HG02852 (cell line): ENCODE measurements around the gene FHL1.

Experiments used
- ATAC-seq: cut with Tn5 transposase; IDR thresholded peaks from one replicate; pipeline ENCODE4 v1.9.1; 2021; ENCODE audit warnings: mild to moderate bottlenecking, moderate library complexity; ENCODE audit not compliant: unreplicated experiment

The FHL1 gene

DNA sequence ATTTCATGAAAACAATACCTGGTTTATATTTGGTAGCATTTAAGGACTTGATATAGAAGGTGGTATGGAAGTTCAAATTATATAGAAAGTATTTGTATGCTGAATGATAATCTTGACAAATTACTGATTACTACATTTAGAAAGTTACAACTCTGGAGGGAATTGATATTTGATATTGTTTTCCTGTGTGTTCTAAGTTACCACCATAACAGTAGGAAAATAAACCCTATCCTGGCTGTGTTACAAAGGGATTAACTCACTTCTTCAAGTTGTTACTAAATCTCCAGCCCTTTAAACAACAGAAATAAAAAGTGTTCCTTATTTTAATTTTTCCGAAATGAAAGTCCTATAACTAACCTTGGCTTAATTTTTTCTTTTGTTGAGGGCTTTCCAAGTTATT, 36.6 kb downstream of the FHL1 start:
- ATAC-seq, result no peak

DNA sequence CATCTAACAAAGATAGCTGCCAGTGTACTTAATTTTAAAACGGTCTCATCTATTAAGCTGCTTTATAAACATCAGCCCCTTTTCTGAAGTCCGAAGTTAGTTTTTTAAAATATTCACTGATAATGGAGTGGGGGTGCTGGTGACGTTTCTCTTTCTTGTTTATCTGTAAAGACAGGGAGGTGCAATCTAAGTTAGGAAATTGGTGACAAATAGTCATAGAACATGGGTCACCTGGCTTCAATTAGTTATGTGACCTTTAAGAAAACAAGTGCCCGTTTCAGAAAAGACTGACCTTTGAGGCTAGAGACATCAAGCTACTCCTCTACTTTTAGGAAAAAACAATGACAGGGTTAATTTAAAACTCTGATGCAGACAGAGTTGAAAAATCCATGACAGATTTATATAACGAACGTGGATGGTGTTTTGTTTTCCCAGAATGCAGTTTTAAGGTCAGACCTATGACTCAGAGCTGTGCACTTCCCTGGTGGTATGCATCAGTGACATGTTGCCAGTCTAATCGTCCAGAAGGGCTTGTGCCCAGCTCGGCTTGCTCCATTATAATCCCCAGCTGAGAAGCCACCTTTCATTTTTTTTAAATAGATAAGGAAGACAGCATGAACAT, 38.2 kb downstream of the FHL1 start:
- ATAC-seq, result no peak

- ATAC-seq, result no peak
Measured at GRCh38 chrX:136186023-136186413, 38.7 kb downstream of the FHL1 start.

DNA sequence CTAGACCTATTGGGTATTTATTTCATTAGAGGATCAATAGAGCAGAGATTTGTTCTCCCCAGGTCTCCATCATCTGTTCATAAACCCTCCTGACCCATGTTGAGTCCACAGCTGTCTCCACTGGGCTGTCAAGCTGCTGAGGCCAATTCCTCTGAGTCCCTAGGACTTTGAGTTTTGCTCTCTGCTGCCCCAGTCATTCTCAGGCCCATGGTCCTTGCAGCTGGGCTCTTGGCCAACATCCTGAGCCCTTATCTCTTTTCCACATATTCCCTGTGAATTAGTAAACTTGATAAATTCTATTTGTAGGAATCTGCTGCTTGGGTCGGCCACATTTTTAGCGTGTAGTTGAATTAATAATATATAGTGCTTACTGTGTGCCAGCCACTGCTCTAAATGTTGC, 41.9 kb downstream of the FHL1 start:
- no peak for ATAC-seq

- no peak for ATAC-seq
Measured at GRCh38 chrX:136190038-136190713, 42.8 kb downstream of the FHL1 start.

GRCh38 chrX:136191171-136191570, 43.8 kb downstream of the FHL1 start:
- ATAC-seq, result no peak

- ATAC-seq, result no peak
Measured at GRCh38 chrX:136192135-136192534, 44.8 kb downstream of the FHL1 start.

DNA sequence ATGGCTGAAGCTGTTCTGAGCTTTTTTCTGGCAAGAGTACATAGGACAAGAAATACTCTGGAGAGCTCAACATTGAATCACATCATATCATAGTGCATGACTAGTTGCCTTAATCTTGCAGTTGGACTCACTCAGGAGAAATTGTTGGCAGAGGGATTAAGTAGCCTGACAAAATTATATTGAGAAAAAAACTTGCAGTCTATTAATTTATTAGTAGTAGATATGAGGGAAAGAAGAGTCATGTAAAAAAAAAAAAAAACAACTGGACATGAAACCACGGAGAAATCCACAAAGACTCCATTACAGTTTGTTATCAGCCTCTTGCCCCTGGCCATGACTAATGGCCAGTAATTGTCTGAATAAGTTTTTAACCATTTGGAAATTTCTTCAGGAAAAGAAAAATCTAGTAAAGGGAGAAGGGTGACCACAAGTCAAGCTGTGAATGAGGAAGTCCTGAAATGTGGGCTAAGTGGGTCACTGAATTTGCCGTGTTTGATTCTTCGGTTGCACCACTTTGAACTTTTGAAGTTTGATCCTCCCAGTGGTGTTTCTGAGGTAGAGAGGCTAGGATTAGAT, 45.6 kb downstream of the FHL1 start:
- no peak for ATAC-seq

DNA sequence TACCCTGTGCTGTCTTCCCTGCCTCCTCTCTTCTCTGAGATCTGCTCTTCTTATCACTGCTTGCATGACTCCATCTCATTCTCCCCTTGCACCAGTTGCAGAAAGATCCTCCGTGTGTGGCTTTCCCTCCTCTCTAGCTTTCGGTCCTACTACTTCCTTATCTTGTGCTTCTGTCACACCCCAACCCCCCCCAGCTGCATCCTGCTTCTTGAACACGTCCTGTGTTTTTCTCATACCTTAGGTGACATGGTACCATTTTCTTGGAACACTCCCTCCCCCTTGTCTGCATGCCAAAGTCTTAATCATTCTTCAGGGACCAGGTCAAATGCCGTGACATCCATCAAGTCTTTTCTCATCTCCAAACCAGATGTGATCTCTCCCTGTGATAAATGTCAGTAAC, 46.4 kb downstream of the FHL1 start:
- ATAC-seq, result no peak

DNA sequence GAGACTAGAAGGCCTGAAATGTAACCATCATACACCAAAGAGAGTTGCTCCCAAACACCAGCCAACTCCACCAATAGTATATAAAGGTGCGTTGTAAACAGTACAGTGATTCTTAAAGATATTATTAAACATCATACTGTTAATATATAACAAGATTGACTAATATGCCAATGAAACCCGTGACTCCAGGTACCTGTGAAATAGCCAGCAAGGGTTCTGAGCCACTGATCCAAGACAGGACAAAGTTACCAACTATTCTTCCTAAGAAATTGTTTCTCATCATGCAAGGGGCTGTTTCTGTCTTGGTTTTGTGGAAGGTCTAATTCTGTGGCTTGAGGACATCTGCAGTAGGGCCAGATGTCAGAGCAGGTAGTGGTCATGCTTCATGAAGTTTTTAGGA, 47.2 kb downstream of the FHL1 start:
- no peak for ATAC-seq

- ATAC-seq, result no peak
Measured at GRCh38 chrX:136195247-136195646, 47.9 kb downstream of the FHL1 start.

DNA sequence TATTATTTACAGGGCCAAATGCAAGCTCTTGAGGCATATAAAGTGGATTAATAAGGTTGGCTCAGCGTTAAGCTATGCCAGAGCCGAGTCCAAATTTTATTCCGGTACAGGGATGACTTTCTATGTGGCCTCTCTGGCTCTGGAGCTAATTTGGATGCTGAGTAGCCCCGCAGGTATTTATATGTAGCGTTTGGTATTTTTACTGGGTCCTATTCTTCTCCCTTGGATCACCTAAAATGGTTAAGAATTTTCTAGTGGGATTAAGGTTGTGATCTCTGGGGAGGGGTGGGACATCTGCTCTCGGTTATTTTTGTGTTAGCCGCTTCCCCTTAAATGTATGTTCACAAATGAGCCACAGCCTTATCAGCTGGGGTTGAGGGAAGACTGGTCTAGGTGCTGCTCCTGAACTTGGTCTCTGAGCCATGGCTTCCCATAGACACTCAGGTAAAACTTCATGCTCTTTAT, 49.4 kb downstream of the FHL1 start:
- ATAC-seq, result no peak

DNA sequence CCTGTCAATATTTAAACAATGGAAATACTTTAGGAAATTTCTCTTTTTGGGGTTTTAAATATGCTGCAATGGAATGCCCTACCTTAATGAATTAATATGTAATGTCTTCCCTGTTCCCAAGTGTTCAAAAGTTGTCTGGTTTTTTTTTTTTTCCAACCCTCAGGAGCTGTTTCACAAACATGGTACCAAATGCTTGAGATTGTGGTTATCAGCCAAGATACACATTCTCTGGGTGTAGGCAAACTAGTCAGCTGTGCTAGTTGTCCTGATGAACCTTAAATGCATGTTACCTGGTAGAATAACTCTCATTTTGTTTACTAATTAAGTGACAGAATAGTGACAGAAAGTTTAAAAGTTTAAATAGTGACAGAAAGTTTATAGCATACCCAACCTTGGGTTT, 50.7 kb downstream of the FHL1 start:
- no peak for ATAC-seq

GRCh38 chrX:136198678-136199243, 51.4 kb downstream of the FHL1 start:
- no peak for ATAC-seq

- ATAC-seq, result no peak
Measured at GRCh38 chrX:136199365-136199764, 52.0 kb downstream of the FHL1 start.

DNA sequence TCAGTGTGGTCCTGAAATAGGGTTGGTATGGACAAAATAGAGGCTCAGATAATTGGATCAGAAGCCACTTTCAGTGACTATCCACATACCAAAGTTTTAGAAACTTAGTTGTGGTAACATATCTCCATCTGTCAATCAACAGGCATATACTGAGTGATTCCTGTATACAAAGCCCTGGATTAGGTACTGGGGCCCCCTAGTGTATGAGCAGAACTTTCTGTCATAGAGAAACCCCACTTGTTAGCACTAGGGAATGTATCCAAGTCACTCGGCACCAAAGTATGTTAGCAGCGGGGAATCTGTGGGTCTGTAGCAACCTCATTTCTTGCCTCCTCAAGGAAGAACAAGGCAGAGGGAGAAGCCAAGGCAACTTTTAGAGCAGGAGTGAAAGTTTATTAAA, 53.1 kb downstream of the FHL1 start:
- no peak for ATAC-seq

GRCh38 chrX:136201601-136202000, 54.3 kb downstream of the FHL1 start:
- no peak for ATAC-seq

DNA sequence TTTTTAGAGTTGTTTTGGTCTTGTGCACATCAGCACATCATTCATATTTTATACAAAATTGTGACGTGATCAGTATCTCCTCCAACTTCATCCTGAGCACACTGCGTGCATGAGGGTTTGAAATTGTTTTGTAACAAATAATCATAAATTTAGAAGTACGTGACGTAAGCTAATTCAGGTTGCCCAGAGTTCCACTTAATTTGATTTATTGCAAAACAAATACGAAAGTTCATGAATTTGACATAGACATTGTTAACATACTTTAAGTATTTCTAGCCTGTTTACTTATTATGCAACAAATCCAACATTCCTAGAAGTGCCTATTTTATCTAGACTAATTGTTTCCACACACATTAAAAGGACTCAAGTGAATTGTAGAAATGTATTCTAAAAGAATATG, 55.6 kb downstream of the FHL1 start:
- no peak for ATAC-seq

DNA sequence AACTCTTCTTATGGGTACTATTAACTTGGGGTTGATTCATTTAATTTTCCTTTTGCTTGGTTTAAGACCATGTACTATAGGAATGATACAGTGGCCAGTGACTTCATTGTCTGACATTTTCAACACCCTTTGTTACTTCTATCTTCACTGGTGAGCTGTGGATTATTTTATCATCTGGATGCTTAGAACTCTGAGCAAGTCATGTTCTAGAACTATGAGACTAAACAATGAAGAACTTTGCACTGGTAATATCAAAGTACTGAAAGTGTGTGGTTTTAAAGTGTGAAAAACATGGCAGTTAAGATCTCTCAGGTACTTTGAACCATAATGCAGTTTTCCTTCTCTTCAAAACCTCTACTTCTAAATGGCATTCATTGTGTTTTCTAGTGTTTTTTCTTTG, 56.1 kb downstream of the FHL1 start:
- ATAC-seq, result no peak

DNA sequence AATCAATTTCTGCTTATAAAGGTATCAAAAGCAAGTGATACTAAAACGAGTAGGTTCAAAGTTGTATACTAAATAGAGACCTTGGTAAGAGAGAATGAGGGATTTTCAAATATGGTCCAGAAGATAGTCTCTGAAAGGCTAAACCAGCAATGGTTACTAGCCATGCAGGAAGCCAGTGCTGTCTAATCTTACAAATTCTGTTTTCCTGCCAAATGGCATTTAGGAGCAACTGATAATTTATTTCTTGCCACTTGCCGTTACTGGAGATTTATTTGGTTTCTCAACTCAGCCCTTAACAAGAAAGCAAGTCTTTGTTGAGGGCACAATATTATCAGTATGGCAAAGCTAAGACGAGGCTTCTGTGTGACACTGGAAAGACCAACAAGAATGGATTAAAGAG, 56.6 kb downstream of the FHL1 start:
- ATAC-seq, result no peak

DNA sequence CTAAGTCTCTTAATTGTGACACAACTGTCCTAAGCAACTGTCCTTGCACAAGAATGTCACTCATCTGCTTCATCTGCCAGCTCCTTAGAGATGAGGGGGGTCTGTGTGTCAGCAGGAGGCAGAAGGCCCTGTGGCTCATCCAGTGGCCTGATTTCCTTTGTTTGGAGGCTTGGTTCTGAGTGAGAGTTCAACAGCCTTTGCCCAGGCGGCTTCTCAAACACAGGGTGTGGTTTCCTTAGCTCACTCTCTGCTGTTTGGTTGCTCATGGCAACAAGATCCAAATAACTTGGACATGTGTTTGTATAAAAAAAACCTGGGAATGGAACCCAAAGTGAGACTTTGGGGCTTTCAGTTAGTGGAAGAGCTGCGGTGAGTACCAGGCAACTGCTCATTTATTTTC, 57.2 kb downstream of the FHL1 start:
- ATAC-seq, result no peak

- ATAC-seq, result no peak
Measured at GRCh38 chrX:136205882-136206380, 58.6 kb downstream of the FHL1 start.
